GM12801 (cell line): ENCODE measurements around the gene TANK.

Experiments used
- TF ChIP-seq, protein P1 (sequence below): IDR thresholded peaks from one replicate; pipeline ENCODE4 v1.5.1; 2011; ENCODE audit warnings: control low read depth; ENCODE audit not compliant: insufficient read length; ENCODE audit errors: extremely low read depth

TANK gene

DNA sequence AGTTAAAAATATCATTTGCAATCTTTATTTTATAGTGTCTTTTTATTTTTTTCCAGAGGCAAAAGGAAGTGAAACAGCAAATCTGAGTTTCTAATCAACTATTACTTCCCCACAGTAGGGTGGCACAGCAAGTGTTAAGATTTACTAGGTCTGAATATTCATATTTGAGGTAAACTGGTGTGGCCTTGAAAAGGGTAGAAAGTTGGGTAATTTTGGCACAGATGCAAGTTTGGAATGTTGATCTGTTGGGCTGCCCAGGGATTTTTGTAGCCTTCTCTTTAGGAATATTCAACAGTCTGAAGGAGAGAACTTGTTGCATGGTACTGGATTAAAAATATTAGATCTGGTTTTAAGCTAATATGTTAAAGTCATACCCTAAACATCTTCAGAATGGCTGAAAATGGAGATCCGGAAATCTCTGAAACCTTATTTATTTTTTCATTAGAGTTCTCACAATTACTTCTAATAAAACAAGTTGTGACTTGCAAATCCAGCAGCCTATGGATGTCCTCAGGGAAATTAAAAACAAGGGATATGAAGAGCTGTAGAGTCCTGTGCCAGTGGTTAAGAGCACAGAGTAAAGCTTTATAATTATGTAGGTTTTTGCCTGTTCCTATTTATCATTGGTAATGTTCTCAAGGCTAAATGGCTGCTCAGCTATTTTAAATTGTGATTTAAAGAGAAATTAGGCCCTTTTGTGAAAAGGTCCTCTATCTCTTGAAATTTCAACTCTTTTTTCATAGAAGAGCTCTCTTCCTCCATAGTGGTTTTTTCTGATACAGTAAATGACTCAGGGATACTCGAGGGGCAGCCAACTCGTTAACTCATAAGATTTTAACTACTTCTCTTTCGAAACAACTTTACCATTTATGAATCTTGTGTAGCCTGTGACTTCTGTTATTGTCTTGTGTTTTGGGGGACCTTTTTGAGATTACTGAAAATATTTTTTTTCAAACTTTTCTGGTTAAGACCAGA is 11.0 kb downstream of the TANK start:
- TF ChIP-seq, protein P1, sequence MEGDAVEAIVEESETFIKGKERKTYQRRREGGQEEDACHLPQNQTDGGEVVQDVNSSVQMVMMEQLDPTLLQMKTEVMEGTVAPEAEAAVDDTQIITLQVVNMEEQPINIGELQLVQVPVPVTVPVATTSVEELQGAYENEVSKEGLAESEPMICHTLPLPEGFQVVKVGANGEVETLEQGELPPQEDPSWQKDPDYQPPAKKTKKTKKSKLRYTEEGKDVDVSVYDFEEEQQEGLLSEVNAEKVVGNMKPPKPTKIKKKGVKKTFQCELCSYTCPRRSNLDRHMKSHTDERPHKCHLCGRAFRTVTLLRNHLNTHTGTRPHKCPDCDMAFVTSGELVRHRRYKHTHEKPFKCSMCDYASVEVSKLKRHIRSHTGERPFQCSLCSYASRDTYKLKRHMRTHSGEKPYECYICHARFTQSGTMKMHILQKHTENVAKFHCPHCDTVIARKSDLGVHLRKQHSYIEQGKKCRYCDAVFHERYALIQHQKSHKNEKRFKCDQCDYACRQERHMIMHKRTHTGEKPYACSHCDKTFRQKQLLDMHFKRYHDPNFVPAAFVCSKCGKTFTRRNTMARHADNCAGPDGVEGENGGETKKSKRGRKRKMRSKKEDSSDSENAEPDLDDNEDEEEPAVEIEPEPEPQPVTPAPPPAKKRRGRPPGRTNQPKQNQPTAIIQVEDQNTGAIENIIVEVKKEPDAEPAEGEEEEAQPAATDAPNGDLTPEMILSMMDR: no peak

- TF ChIP-seq, protein P1: no peak
Measured at GRCh38 chr2:161172901-161173540, 12.8 kb downstream of the TANK start.

DNA sequence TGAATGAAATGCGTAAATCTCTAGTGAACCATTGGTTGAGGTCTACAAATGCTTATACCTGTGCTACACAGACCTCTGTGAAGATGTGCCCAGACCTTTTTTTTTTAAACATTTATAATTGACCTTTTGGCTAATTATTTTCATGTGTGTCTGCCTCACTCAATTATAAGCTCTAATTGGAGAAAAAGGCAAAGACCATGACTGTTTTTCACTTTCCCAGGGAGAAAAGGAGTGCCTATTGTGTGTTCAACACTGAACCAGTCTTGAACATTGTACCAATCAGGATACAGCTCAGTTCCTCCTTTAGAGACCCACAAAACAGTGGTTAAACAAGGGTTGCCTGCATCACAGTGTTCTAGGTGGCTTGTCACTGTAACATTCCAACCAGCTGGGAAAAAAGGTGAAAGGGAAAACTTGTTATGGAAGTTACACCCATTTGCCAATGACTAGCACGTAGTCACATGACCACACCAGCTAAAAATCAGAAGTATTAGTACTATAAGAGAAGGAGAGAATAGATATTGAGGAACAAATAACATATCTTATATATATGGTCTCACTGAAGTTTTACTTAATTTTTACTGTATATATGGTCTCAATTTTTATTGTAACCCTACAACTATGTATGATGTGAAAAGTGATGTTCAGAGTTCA is 13.4 kb downstream of the TANK start:
- TF ChIP-seq, protein P1: no peak

- TF ChIP-seq, protein P1: no peak
Measured at GRCh38 chr2:161177969-161178368, 17.7 kb downstream of the TANK start.

- TF ChIP-seq, protein P1: no peak
Measured at GRCh38 chr2:161178756-161179155, 18.5 kb downstream of the TANK start.

- TF ChIP-seq, protein P1: no peak
Measured at GRCh38 chr2:161190050-161190449, 29.8 kb downstream of the TANK start.
